NCI-H1105 treated with DMSO at 0.1 percent for 48 hours (cell line): ENCODE measurements around the gene CAMK2B.
A peak's percentile ranks its signal among the peaks of the same experiment; 100 is the strongest.
"Not testable (repeated sequence)": the region's sequence is repeated elsewhere in the genome, so short reads cannot be mapped to it uniquely, and the experiment has no call there.

ENCODE experiments used
- DNase-seq: peaks from one replicate; lab custom pipeline; 2025; lab: John Stamatoyannopoulos, UW

CAMK2B gene

DNA sequence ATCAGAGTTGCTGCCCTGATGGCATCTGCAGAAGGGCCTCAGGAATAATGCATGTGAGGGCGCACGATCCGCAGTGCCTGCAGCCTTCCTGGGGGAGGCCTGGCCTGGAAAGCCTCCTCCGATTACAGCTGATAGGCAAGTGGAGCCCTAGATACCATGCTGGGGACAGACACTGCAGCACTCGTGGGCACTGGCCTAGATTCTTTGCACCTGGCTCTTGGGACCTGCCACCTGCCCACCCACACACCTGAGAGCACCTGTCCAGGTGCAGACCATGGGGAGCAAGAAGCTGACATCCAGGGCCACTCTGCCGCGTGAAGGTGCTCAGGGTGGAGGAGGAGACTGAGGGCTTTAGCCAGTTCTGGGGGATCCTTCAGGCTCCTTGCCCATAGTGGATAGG, 109.9 kb downstream of the CAMK2B start:
- DNase-seq, result peak; percentile 29

GRCh38 chr7:44213877-44214388, 111.5 kb downstream of the CAMK2B start:
- no peak for DNase-seq

DNA sequence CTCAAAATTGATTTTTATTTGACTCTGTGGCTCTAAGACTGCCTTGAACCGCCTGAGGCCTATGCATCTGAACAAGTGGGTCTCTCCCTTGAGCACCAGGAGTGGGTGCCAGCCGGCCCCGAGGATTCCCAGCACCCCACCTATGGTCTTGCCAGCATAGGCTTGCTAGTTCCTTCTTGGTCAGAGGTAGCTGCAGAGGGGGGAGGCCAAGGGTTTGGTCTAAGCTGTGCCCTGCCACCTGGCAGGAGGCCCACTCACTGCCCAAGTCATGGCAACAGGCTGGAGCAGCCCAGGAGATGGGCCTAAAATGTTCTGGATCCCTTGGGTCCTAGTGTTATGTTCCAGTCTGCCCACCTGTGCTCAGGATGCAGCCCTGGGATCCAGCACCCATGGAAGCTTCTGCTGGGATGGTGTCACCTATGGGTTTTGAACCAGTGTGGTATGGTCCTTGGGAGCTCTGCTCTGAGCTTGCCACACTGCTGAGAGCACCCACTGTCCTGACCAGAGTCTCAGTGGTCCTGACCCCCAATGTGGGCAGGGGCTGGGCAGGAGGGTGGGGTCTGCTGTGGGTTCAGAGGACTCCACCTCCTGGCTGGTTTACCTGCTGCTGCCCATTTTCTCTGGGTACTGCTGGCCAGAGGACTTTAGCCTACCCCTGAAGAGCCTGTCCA, 112.1 kb downstream of the CAMK2B start:
- DNase-seq, result no peak

DNA sequence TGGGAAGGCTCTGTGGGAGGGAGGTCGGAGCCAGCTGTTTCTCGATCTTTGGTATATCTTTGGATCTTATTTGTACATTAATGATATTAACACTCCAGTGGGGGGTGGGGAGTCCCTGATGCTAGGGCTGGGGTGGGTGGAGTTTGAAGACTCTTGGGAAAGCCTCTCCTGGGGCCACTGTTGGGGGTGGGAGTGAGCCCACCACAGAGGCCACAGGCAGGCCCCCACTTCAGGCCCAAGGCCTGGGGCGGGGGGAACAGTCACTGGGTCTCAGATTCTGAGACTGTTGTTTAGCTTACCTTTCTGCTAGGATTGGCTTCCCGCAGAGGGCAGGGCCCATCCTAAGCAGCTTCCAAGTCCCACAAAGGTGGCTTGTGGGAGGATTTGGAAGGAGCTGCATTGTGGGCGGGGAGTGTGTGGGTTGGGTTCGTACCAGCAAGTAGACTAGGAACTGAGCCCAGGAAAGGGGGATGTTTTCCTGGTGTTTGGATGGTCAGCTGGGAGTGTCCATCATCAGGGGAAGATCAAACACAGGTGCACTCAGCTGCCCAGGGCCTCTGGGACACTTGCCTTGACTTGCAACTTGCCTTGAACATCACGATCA, 112.7 kb downstream of the CAMK2B start:
- peak; percentile 3 for DNase-seq

- no peak for DNase-seq
Observed at GRCh38 chr7:44212018-44212417, 113.4 kb downstream of the CAMK2B start.

GRCh38 chr7:44211126-44211675, 114.2 kb downstream of the CAMK2B start:
- DNase-seq, result no peak

DNA sequence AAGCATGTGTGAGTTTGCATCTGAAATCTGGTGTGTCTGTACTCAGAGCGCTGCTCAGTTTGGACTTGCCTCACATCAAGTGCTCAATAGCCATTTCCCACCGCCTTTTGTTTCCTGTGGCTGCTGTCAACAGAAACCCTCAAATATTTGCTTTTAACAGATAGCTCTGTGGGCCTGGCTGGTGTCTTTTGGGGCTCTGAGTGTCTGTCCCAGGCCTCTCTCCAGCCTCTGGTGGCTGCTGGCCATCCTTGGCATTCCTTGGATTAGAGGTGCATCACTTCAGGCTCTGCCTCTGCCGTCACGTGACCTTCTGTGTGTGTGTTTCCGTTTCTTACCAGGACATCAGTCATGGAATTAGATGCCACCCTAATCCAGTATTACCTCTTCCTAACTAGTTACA, 115.3 kb downstream of the CAMK2B start:
- DNase-seq, result no peak

DNA sequence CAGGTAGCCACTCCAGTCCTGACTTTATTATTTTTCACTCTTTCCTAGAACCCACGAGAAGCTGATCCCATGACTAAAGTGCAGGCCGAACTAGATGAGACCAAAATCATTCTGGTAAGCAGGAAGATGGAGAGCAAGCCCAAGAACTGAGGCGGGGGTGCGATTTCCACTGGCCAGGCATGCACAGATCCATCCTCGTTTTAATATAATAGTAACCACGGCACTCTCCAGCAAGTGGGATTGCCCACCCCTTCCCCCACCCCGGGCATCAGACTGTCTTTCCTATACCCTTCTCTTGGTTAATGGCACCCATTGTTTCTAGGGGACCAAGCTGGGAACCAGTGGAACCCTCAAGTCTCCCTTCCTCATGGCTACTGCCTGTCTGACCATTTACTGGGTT, 117.3 kb downstream of the CAMK2B start:
- DNase-seq, result no peak

- DNase-seq, result no peak
Observed at GRCh38 chr7:44206008-44206407, 119.4 kb downstream of the CAMK2B start.

DNA sequence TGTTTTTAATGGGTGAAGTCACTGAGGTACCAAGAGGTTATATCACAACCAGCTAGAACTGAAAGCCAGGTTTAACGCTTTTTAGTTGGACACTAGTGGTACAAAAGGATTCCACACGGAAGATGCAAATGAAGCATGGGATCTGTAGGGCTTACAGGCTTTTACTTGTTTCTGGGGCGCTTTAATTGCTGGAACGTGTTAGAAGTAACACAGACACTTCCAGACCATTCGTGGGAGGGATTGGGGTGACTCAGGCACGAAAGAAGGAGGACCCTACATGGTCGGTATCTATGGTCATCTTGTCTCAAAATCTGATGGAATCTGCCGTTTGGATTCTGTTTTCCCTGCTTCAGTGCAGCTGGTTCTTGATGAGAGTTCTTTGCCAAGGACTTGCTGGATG, 123.6 kb downstream of the CAMK2B start:
- DNase-seq, result no peak

DNA sequence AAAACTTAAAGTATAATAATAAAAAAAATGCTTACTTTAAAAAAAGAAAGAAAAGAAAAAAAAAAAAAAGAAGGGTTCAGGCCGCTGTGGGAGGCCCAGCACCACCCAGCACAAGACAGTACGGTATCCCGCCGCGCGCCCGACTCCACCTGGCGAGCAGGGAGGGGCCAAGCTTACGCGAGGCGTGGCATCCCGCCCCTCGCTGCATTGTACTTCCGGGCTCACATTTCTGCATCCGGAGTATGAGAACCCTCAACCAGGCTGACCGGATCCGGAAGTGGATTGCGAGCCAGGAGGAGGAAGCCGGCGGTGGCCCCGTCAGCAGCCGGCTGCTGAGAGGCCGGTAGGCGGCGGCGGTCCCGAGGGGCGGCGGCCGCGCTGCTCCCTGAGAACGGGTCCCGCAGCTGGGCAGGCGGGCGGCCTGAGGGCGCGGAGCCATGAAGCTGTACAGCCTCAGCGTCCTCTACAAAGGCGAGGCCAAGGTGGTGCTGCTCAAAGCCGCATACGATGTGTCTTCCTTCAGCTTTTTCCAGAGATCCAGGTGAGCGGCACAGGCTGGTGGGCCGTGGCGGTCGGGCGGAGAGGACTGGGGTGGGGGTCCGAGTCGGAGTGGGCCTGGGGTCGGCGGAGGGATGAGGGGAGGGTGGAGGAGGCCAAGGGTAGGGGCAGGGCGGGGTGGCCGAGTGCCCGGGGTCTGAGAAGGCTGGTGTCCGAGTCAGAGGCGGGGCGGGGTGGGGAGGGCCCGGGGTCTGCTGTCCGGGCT, 124.5 kb downstream of the CAMK2B start, which contains the start of gene YKT6:
TSS of gene YKT6 (plus strand) at position 280 of the 763 bp plus-strand sequence. CDS start at position 438, 158 bp downstream.
- DNase-seq, result peak; percentile 93

- DNase-seq, result not testable (repeated sequence)
Observed at GRCh38 chr7:44200163-44200562, 125.2 kb downstream of the CAMK2B start.

DNA sequence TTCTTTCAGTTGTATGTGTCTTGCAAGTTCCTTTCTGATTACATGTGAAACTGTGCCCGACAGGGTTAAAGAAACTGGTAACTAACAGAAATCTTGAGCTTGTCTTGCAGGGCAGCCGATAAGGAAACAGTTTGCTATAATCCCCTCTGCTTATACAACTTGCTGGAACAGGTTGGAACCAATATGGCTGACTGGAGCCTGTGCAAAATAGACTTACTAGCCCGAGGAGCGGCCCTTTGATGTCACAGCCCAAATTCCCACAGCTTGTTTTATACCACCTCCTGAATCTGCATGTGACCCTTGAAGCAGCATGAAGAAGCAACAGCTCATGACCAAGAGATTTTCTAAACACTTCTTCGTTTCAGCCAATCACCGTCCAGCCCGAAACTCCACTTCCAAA, 127.9 kb downstream of the CAMK2B start:
- no peak for DNase-seq

DNA sequence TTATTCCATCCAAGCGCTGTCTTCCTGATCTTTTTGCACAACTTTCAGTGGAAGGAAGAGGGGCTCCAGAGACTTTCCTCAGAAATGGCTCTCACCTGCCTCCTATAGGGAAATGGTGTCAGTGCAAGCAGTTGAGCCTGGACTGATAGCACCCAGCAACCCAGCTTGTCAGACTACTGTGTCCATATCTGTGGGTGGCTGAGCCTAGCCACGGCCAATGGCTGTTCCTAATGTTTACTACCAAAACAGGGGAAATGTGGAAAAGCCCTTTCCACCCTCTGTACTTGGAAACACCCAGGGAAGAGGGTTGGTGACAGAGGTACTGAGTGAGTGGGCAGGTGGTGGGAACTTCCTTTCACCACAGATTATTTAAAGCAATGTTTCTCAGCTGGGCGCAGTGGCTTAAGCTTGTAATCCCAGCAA, 128.9 kb downstream of the CAMK2B start:
- peak; percentile 18 for DNase-seq

DNA sequence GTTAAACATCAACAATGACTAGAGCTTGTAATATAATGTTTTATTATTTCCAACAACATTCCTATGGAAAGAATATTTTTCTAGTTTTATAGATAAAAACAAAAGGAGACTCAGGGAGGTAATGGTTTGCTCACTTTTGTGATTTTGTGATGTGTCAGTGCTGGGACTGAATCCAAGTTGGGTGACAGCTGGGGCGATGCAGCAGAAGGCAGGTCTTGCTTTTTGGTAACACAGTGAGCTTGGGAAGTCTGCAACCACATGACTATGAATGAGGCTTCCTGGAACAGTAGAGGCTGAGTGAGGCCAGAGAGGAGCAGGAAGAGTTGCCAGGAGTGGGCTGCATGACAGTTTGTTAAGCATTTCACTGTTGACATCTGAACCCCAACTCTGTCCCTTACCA, 129.5 kb downstream of the CAMK2B start:
- no peak for DNase-seq

DNA sequence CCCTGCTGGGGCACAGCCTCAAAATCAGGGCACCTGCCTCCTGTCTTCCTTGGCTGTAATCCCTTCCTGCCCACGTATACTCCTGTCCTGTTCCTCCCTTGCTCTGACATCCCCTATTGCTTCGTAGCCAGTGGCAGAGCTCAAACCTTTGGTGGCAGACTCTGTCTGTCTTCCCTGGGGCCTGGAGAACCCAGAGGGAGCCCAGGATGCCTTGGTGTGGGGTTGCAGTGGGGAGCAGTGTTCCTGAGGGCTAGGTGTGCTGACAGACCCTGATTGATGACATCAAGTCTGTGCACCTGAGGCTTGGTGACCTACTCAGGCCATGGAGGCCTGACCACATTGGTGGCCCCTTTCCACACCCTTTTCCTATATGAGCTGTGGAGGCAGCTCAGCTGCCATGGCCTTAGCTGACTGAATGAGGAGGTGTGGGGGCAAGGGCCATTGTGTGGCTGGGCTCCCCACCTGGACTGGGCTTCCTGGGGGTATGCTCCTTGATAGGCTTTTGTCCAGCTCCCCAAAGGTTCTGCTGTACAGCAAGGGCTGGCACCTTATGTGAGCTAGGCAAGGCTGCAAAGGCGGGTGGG, 130.7 kb downstream of the CAMK2B start:
- DNase-seq, result no peak

- no peak for DNase-seq
Observed at GRCh38 chr7:44194069-44194468, 131.3 kb downstream of the CAMK2B start.

DNA sequence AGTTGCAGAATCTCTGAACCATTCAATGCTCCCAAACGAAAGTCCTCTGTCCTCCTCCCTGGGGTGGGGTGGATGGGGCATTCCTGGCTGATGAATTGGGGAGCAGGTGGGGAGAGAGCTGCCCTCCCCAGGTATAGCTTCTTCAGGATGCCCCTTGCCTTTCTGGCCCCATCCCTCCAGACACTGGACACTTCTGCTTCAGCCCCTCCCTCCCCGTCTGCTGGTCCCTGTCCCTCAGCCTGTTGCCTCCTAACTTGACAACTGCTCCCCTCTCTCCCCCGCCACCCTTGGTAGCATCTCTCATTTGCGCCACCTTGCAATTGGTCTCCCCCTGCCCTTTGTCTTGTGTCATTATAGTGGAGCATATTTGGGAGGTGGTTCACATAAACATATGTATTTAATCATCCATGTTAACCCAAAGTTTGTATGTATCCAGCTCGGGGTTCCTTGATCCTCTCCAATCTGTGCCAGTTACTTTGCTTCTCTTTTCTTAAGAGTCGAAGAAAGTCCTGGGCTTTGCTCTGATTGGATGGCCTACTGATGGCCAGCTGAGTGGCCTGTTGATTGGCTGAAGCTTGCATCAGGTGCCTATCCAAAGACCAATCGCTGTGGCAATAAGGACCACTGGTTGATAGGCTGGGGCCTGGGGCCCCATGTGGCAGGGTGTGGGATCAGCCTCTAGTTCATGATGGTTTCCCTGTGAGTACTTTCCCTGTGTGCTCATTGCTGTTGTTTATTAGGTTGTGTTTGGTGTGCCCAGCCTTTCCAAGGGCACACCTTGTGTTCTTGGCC, 132.2 kb downstream of the CAMK2B start:
- DNase-seq, result no peak

- DNase-seq, result no peak
Observed at GRCh38 chr7:44191171-44191570, 134.2 kb downstream of the CAMK2B start.

GRCh38 chr7:44189993-44190872, 135.2 kb downstream of the CAMK2B start:
- DNase-seq, result no peak
